HCT116 (cell line): Measurements from ENCODE around the gene KLHL2. TPM values are rescaled to one million over a fixed set of nuclear protein-coding genes. Genes with fewer than 3 reads are reported as not detected.
"Not testable (repeated sequence)": the region's sequence is repeated elsewhere in the genome, so short reads cannot be mapped to it uniquely, and the experiment has no call there.

Source experiments
- ATAC-seq: fragments of 200-7000 bp; cut with Tn5 transposase; 2 replicates; pipeline ENCODE4 v1.9.1; 2020; ENCODE audit warnings: mild to moderate bottlenecking, moderate library complexity
- BruUV-seq: library from RNA; stranded (reverse); fragments of 400-500 nt; replicated peaks from 2 replicates; lab custom pipeline; 2021; lab: Mats Ljungman, UMichigan
- CTCF ChIA-PET: fragments of 300-600 bp; sonication (Branson Sonifier 250); formaldehyde crosslinking; loops from one replicate; lab custom pipeline; 2021; ENCODE audit warnings: antibody characterized with exemption; lab: Charles Lee
- POLR2A ChIA-PET: fragments of 300-600, 350-600 bp; sonication (Branson Sonifier 250); formaldehyde crosslinking; loops from one replicate; lab custom pipeline; 2021; ENCODE audit warnings: antibody characterized with exemption; lab: Charles Lee
- RAD21 ChIA-PET, 2 experiments: fragments of 300-600 bp; sonication (Branson Sonifier 250); formaldehyde crosslinking; loops; one replicate each; lab custom pipeline; 2023; ENCODE audit warnings: low total read pairs in 2 of 2; ENCODE audit not compliant: uncharacterized antibody in 2 of 2, unreplicated experiment in 2 of 2, low non-redundant PET in 1 of 2; lab: Charles Lee
- DNase-seq: peaks from one replicate; pipeline ENCODE4 v3.0.0-alpha.2; 2010; ENCODE audit warnings: low read depth, low spot score
- H2AFZ ChIP-seq: fragments of 200-600 bp; shearing (Covaris generic), sonication (generic); 2 replicates; pipeline ENCODE4 v1.6.1; 2017; ENCODE audit warnings: low read depth, mixed run types, mixed read lengths, antibody characterized with exemption, low read length; ENCODE audit not compliant: poor library complexity, severe bottlenecking
- H3K27ac ChIP-seq: 2 replicates; pipeline ENCODE4 v1.5.1; 2012; ENCODE audit warnings: low read depth, low read length
- H3K27me3 ChIP-seq: fragments of 200-600 bp; sonication (generic); 2 replicates; pipeline ENCODE4 v1.6.1; 2016; ENCODE audit warnings: mixed run types, low read length, mixed read lengths; ENCODE audit not compliant: insufficient read depth
- H3K36me3 ChIP-seq, 2 experiments: fragments of 200-500 bp in 1 of 2; fragments of 200-600 bp in 1 of 2; sonication (Bioruptor generic) in 1 of 2; sonication (generic) in 1 of 2; 2 replicates each; pipeline versions ENCODE4 v1.5.1 to v1.6.1; 2014 to 2016; ENCODE audit warnings: low read length in 2 of 2, inconsistent platforms in 1 of 2, mixed read lengths in 1 of 2, mixed run types in 1 of 2; ENCODE audit not compliant: insufficient read depth in 2 of 2, control insufficient read depth in 1 of 2
- H3K4me1 ChIP-seq, 2 experiments: fragments of 200-600 bp in 1 of 2; sonication (generic) in 1 of 2; 2 replicates each; pipeline versions ENCODE4 v1.5.1 to v1.6.1; 2012 to 2017; ENCODE audit warnings: low read length in 2 of 2, inconsistent platforms in 1 of 2, mild to moderate bottlenecking in 1 of 2, mixed read lengths in 1 of 2, mixed run types in 1 of 2, moderate library complexity in 1 of 2; ENCODE audit not compliant: insufficient read depth in 2 of 2, control insufficient read depth in 1 of 2
- H3K4me2 ChIP-seq: fragments of 200-600 bp; sonication (generic); 2 replicates; pipeline ENCODE4 v1.6.1; 2017; ENCODE audit warnings: mixed run types, low read length, mixed read lengths
- H3K4me3 ChIP-seq, 2 experiments: fragments of 200-600 bp in 1 of 2; sonication (generic) in 1 of 2; replicated peaks in 1 of 2; 2 replicates each; pipeline ENCODE4 v1.5.1; 2011 to 2016; ENCODE audit warnings: low read length in 2 of 2, control low read depth in 1 of 2, low read depth in 1 of 2, mild to moderate bottlenecking in 1 of 2, mixed read lengths in 1 of 2, mixed run types in 1 of 2
- H3K79me2 ChIP-seq: fragments of 200-600 bp; sonication (generic); 2 replicates; pipeline ENCODE4 v1.6.1; 2017; ENCODE audit warnings: mild to moderate bottlenecking, mixed run types, low read length, moderate library complexity, mixed read lengths; ENCODE audit not compliant: insufficient read depth
- H3K9ac ChIP-seq: fragments of 200-600 bp; sonication (generic); 2 replicates; pipeline ENCODE4 v1.6.1; 2016; ENCODE audit warnings: low read length, mixed read lengths
- H3K9me2 ChIP-seq: fragments of 200-600 bp; sonication (generic), shearing (Covaris generic); 2 replicates; pipeline ENCODE4 v1.6.1; 2017; ENCODE audit warnings: mixed run types, mild to moderate bottlenecking, moderate library complexity; ENCODE audit not compliant: insufficient read depth
- H3K9me3 ChIP-seq, 2 experiments: fragments of 200-500 bp in 1 of 2; fragments of 200-600 bp in 1 of 2; sonication (Bioruptor generic) in 1 of 2; sonication (generic) in 1 of 2; 2 replicates each; pipeline ENCODE4 v1.6.1; 2014 to 2017; ENCODE audit warnings: low read length in 2 of 2, mixed read lengths in 2 of 2, inconsistent platforms in 1 of 2, low read depth in 1 of 2, mild to moderate bottlenecking in 1 of 2, mixed run types in 1 of 2, moderate library complexity in 1 of 2; ENCODE audit not compliant: control insufficient read depth in 1 of 2, insufficient read depth in 1 of 2
- H4K20me1 ChIP-seq: fragments of 200-600 bp; sonication (generic), shearing (Covaris generic); 2 replicates; pipeline ENCODE4 v1.6.1; 2017; ENCODE audit warnings: mixed run types, mild to moderate bottlenecking, moderate library complexity; ENCODE audit not compliant: insufficient read depth
- intact Hi-C: fragments of 100-400 bp; cut with micrococcal nuclease; formaldehyde crosslinking; loops from 2 replicates; pipeline ENCODE4 v1.10.0; 2022
- total RNA-seq: library from RNA; stranded (reverse); gene quantifications from one replicate; pipeline ENCODE4 v1.2.1, GENCODE V29; 2021; ENCODE audit not compliant: unreplicated experiment

KLHL2 gene
- total RNA-seq, 1 experiment from 2014 or later, result 24.6 TPM

- intact Hi-C loops, RAD21 ChIA-PET, H3K9me3 ChIP-seq, H3K4me2 ChIP-seq, H3K4me1 ChIP-seq, H3K4me3 ChIP-seq, H4K20me1 ChIP-seq, H3K27me3 ChIP-seq, H3K9me2 ChIP-seq, CTCF ChIA-PET, H3K79me2 ChIP-seq, POLR2A ChIA-PET, BruUV-seq, H3K27ac ChIP-seq, ATAC-seq, DNase-seq, H3K36me3 ChIP-seq, H2AFZ ChIP-seq, H3K9ac ChIP-seq: not testable (repeated sequence)
Measured at GRCh38 chr4:165229490-165230200, 22.3 kb downstream of the KLHL2 start.

GRCh38 chr4:165232623-165233433 is 25.5 kb downstream of the KLHL2 start:
- H3K9ac ChIP-seq, RAD21 ChIA-PET, intact Hi-C loops: not testable (repeated sequence)

More at GRCh38 chr4:165232623-165233433, 25.5 kb downstream of the KLHL2 start:
- H3K9me2 ChIP-seq, BruUV-seq, POLR2A ChIA-PET, H3K4me1 ChIP-seq, CTCF ChIA-PET, H3K79me2 ChIP-seq, ATAC-seq, H3K4me3 ChIP-seq, H3K4me2 ChIP-seq, H3K27ac ChIP-seq, H3K27me3 ChIP-seq, DNase-seq, H4K20me1 ChIP-seq, H2AFZ ChIP-seq, H3K36me3 ChIP-seq, H3K9me3 ChIP-seq: not testable (repeated sequence)
